ENCODE measurements around the gene WASF2.

The WASF2 gene

GRCh38 chr1:27357281-27358037 lies 132.5 kb downstream of the WASF2 start:
- DNase-seq, result peak; percentile 61 to 78

- no peak for DNase-seq
Observed at GRCh38 chr1:27356619-27357280, 133.2 kb downstream of the WASF2 start.

DNA sequence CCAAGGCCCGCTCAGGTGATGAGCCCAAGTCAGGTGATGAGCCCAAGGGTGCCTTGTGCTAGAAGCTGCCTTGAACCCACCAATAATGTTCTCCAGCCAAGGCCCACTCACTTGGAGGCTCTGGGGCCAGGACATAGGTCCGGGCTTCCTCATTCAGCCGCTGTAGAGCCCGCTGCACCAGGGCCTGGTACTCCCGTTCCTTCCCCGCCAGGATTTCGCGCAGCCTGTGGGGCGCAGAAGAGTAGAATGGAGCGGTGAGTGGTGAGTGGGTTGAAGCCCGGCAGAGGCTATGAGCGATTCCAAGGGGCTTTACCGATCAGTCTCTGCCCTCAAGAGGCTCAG lies 133.7 kb downstream of the WASF2 start:
- no peak for DNase-seq

- no peak for DNase-seq
Observed at GRCh38 chr1:27355683-27356082, 134.3 kb downstream of the WASF2 start.

Measured in inflammatory macrophage (primary cell).